Psoas muscle (tissue), 8 donors: Measurements from ENCODE around the gene PTPN2. TPM values are rescaled to one million over a fixed set of nuclear protein-coding genes. Genes with fewer than 3 reads are reported as not detected.

Source experiments
- ATAC-seq, 4 donors: fragments of 200-7000 bp; cut with Tn5 transposase; one replicate each; pipeline ENCODE4 v1.9.1; 2020; ENCODE audit warnings: moderate library complexity in 3 of 4, mild to moderate bottlenecking in 2 of 4
- DNase-seq, 2 donors: peaks; one replicate each; pipeline ENCODE4 v3.0.0-alpha.2; 2020
- H3K27ac ChIP-seq: fragments of 200-600 bp; one replicate; pipeline ENCODE4 v1.8.0; 2022
- H3K27me3 ChIP-seq, 3 donors: fragments of 200-600 bp in 1 of 3; one replicate each; pipeline versions ENCODE4 v1.6.1 to v1.8.0; 2013 to 2022; ENCODE audit warnings: low read length in 2 of 3, mild to moderate bottlenecking in 2 of 3, moderate library complexity in 1 of 3; ENCODE audit not compliant: insufficient read depth in 3 of 3
- H3K36me3 ChIP-seq, 2 donors: fragments of 200-600 bp in 1 of 2; one replicate each; pipeline versions ENCODE4 v1.6.1 to v1.8.0; 2013 to 2022; ENCODE audit warnings: low read depth in 1 of 2, mild to moderate bottlenecking in 1 of 2, moderate library complexity in 1 of 2; ENCODE audit not compliant: insufficient read depth in 1 of 2
- H3K4me1 ChIP-seq: fragments of 200-600 bp; one replicate; pipeline ENCODE4 v1.8.0; 2022
- H3K4me3 ChIP-seq: fragments of 200-600 bp; one replicate; pipeline ENCODE4 v1.8.0; 2022; ENCODE audit warnings: mild to moderate bottlenecking
- H3K9me3 ChIP-seq: fragments of 200-600 bp; one replicate; pipeline ENCODE4 v1.8.0; 2022
- WGBS, 3 donors: extraction: QIAGEN DNeasy Blood & Tissue Kit; methylation state at CpG; one replicate each; pipeline versions ENCODE4 v1.1.6 to v1.1.7; 2013; 5-methylcytosine and 5-hydroxymethylcytosine counted together
- intact Hi-C, 2 donors: fragments of 100-400 bp; cut with DNase I; formaldehyde crosslinking; loops; one replicate each; pipeline versions ENCODE4 v1.11.0 to v1.14.2; 2022
- polyA plus RNA-seq, 3 donors: library from polyadenylated mRNA; stranded (reverse); fragments of 200-250 nt; gene quantifications; one replicate each; pipeline ENCODE4 v1.2.3, GENCODE V29; 2013
- total RNA-seq, 4 donors: library from RNA; stranded (reverse); fragmentation: NEBNext Ultra II Directional in 2 of 4; extraction: Animal tissue kit (Norgen Biotek cat#: 25700) in 2 of 4; gene quantifications; one replicate each; pipeline versions ENCODE4 v1.2.1 to v1.2.4, GENCODE V29; 2021 to 2023
- TF ChIP-seq, protein P1 (sequence below): fragments of 200-600 bp; IDR thresholded peaks from one replicate; pipeline ENCODE4 v1.8.0; 2022; ENCODE audit warnings: antibody characterized with exemption
- donor health status: healthy with polysubstance abuse.
- donor health status: DM: no; HTN: no; CAD: no; lungs with moderate emphysema.
- donor health status: Bipolar disorder and iron deficiency.
- donor health status: healthy.
- donor health status: DM: yes; HTN: yes; CAD: no.
- donor health status: DM: no; HTN: no; CAD: no.
- donor health status: DM: no; HTN: no; CAD: no.
- donor health status: DM: yes; HTN: yes; CAD: no.

Gene PTPN2
- total and polyA plus RNA-seq, 7 donors, result 8.4 to 27.0 (median 14.0) TPM

DNA sequence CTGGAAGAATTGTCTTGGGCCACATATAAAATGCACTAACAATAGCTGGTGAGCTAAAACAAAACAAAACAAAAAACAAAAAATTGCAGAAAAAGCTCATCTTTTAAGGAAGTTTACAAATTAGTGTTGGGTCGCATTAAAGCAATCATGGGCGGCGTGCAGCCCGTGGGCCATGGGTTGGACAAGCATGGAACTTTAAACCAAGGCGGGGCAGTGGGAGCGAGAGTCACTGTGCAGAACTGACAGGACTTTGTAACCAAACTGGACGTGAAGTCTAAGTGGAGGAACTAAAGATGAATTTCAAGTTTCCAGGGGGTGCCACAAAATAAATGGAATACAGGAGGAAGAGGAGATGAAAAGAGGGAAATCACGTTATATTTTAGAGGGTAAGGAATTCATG is 100.5 kb downstream of the PTPN2 start:
- DNase-seq, result no peak
- H3K36me3 ChIP-seq, result peaks cover 0 to 12% of the 10 kb centered on the region in 2 donors
- no peak for ATAC-seq
- no peaks in the 10 kb centered on the region for H3K9me3 ChIP-seq
- H3K4me3 ChIP-seq, result no peak overlapping the region
- no peaks in the 10 kb centered on the region for H3K4me1 ChIP-seq
- TF ChIP-seq, protein P1, sequence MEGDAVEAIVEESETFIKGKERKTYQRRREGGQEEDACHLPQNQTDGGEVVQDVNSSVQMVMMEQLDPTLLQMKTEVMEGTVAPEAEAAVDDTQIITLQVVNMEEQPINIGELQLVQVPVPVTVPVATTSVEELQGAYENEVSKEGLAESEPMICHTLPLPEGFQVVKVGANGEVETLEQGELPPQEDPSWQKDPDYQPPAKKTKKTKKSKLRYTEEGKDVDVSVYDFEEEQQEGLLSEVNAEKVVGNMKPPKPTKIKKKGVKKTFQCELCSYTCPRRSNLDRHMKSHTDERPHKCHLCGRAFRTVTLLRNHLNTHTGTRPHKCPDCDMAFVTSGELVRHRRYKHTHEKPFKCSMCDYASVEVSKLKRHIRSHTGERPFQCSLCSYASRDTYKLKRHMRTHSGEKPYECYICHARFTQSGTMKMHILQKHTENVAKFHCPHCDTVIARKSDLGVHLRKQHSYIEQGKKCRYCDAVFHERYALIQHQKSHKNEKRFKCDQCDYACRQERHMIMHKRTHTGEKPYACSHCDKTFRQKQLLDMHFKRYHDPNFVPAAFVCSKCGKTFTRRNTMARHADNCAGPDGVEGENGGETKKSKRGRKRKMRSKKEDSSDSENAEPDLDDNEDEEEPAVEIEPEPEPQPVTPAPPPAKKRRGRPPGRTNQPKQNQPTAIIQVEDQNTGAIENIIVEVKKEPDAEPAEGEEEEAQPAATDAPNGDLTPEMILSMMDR, result no peak
- intact Hi-C loops, result loop anchor here in 1 of 2 donors (10.0 kb wide), 1 partner anchor 61 kb away; no protein-coding TSS in a partner anchor
- no peak overlapping the region for H3K27ac ChIP-seq
- WGBS, 3 donors, result 90 to 92% (median 90%) methylated on average over 8 of the region's 8 CpGs
- H3K27me3 ChIP-seq, result no peaks in the 10 kb centered on the region

DNA sequence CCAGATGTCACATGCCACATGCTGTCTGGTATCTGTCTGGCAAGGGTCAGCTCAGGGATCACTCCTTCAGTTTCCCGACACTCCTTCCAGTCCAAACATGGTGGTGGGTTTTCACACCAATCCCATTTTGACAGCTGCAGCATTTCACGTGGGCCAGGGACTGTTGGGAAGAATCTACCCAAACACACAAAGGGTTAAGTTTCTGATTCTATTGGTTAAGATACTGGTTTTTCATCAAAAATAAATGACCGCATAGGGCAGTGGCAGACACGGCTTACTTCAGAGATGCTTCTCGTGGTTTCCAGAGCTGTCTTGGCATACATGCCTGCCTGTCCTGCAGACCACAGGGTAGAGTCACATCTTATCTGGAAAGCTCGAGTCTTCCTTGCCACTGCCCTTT is 101.5 kb downstream of the PTPN2 start:
- Histone ChIP-seq H3K36me3 (peaks cover 0 to 12% of the 10 kb centered on the region in 2 donors), H3K9me3 (no peaks in the 10 kb centered on the region), H3K4me1 (no peaks in the 10 kb centered on the region), H3K27ac (no peak overlapping the region), H3K4me3 (no peak overlapping the region), H3K27me3 (no peaks in the 10 kb centered on the region)
- WGBS, 3 donors, result 72 to 76% (median 73%) methylated on average over 6 of the region's 6 CpGs
- TF ChIP-seq, protein P1, result no peak
- no peak for DNase-seq
- intact Hi-C loops, result loop anchor here in 1 of 2 donors (10.0 kb wide), 1 partner anchor 62 kb away; no protein-coding TSS in a partner anchor
- ATAC-seq, result no peak

DNA sequence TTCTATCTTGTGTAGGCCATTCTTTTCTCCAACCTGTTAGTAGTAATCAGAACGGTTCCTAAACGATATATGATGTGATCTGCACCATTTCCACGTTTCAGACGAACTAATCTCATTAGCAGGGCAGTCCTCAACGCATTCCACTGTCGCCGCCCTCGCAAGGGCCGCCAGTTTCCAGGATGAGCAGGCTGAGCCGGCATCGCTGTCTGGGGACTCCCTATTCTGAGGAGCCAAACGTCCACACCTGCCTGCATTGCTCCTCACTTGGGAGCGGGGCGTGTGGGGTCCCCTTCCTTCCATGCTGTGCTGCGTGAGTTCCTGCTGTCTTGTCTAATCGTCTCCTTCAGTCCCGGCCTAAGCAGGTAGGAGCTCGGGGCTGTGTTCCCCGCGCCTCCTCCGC is 104.6 kb downstream of the PTPN2 start:
- DNase-seq, result no peak
- ATAC-seq, result no peak
- TF ChIP-seq, protein P1, result no peak
- Histone ChIP-seq H3K27me3 (no peaks in the 10 kb centered on the region), H3K4me3 (no peak overlapping the region), H3K9me3 (no peaks in the 10 kb centered on the region), H3K27ac (no peak overlapping the region), H3K36me3 (no peaks in the 10 kb centered on the region), H3K4me1 (no peaks in the 10 kb centered on the region)
- 87 to 91% (median 89%) methylated on average over 21 of the region's 21 CpGs for WGBS, 3 donors
- intact Hi-C loops, result no loop called here

GRCh38 chr18:12779043-12779442 is 105.0 kb downstream of the PTPN2 start:
- H3K36me3 ChIP-seq, result no peaks in the 10 kb centered on the region
- H3K4me1 ChIP-seq, result no peaks in the 10 kb centered on the region
- H3K27ac ChIP-seq, result no peak overlapping the region
- DNase-seq (no peak), ATAC-seq (no peak)
- no peak overlapping the region for H3K4me3 ChIP-seq
- 90 to 96% (median 94%) methylated on average over 11 of the region's 11 CpGs for WGBS, 3 donors
- TF ChIP-seq, protein P1, result no peak
- no peaks in the 10 kb centered on the region for H3K27me3 ChIP-seq
- intact Hi-C loops, result no loop called here
- no peaks in the 10 kb centered on the region for H3K9me3 ChIP-seq

DNA sequence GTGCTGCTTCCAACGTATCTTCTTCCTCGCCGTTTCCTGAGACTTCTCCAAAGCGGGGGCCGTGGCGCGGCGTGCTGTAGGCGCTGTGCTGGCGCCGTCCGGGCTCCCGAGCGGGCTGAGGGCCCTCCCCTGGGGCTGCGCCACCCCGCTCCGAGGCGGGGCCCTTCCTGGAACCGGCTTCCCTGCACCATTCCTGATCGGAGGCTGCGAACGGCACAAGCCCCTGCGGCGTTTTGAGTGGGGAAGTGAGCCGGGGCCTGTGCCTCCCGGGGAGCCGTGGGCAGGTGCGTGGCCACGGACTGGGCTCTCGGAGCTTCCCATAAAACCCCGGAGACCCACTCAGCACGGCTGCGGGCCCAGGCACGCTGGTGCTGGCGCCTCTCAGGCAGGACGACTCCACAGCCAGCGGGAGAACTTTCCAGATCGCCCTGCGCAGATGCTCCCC is 106.5 kb downstream of the PTPN2 start:
- no peaks in the 10 kb centered on the region for H3K36me3 ChIP-seq
- intact Hi-C loops, result no loop called here
- TF ChIP-seq, protein P1, result no peak
- no peak overlapping the region for H3K4me3 ChIP-seq
- no peak overlapping the region for H3K27ac ChIP-seq
- DNase-seq, result peak in 1 of 2 donors; percentile 15
- 79 to 94% (median 90%) methylated on average over 34 to 39 of the region's 39 CpGs for WGBS, 3 donors
- H3K27me3 ChIP-seq, result no peaks in the 10 kb centered on the region
- ATAC-seq, result peak in 1 of 4 donors; percentile 57
- H3K4me1 ChIP-seq, result no peaks in the 10 kb centered on the region
- no peaks in the 10 kb centered on the region for H3K9me3 ChIP-seq
